K562 (cell line): ENCODE results near the gene UTP25. TPM values are rescaled to one million over a fixed set of nuclear protein-coding genes. Genes with fewer than 3 reads are reported as not detected.
A peak's percentile ranks its signal among the peaks of the same experiment; 100 is the strongest.

Experiments
- BMI1 ChIP-seq: fragments of 150-350 bp; IDR thresholded peaks from 2 replicates; pipeline ENCODE4 v1.6.1; 2014; ENCODE audit warnings: low read length
- DPF2 ChIP-seq: fragments of 450-650 bp; IDR thresholded peaks from 2 replicates; pipeline ENCODE4 v1.6.1; 2016
- ELF1 ChIP-seq: fragments of 200-800 bp; sonication (Bioruptor generic); IDR thresholded peaks from 2 replicates; pipeline ENCODE4 v1.6.1; 2016; ENCODE audit warnings: missing genetic modification characterization, missing compliant biosample characterization
- ETV5 ChIP-seq: sonication (generic); formaldehyde crosslinking; IDR thresholded peaks from 2 replicates; pipeline ENCODE4 v1.4.0; 2020; ENCODE audit warnings: low read depth, mild to moderate bottlenecking, missing genetic modification reagents
- FOSL1 ChIP-seq: fragments of 200-800 bp; sonication (Bioruptor generic); conservative IDR thresholded peaks from 2 replicates; pipeline ENCODE4 v1.6.1; 2016; ENCODE audit warnings: missing genetic modification characterization, missing compliant biosample characterization
- GTF2F1 ChIP-seq: IDR thresholded peaks from 2 replicates; pipeline ENCODE4 v1.6.1; 2011; ENCODE audit warnings: low read depth, low read length, improper control_type of control experiment
- HEY1 ChIP-seq: fragments of 250-450 bp; sonication (Bioruptor Pico); IDR thresholded peaks from 2 replicates; pipeline ENCODE4 v1.5.0; 2020; ENCODE audit warnings: mild to moderate bottlenecking, moderate library complexity, borderline replicate concordance
- HNRNPUL1 ChIP-seq: fragments of 200-400 bp; formaldehyde crosslinking; IDR thresholded peaks from 2 replicates; pipeline ENCODE4 v1.6.1; 2017; ENCODE audit warnings: low read length
- POLR2B ChIP-seq: fragments of 450-650 bp; IDR thresholded peaks from 2 replicates; pipeline ENCODE4 v1.6.1; 2018; ENCODE audit warnings: low read depth; ENCODE audit not compliant: partially characterized antibody
- PTRF ChIP-seq: fragments of 450-650 bp; IDR thresholded peaks from 2 replicates; pipeline ENCODE4 v1.6.1; 2016; ENCODE audit warnings: mild to moderate bottlenecking, missing genetic modification characterization, missing compliant biosample characterization
- SIN3B ChIP-seq: fragments of 450-650 bp; IDR thresholded peaks from 2 replicates; pipeline ENCODE4 v1.6.1; 2017; ENCODE audit warnings: low read depth, mild to moderate bottlenecking, moderate library complexity
- ZNF143 ChIP-seq: sonication (generic); formaldehyde crosslinking; IDR thresholded peaks from 2 replicates; pipeline ENCODE4 v1.9.0; 2022; ENCODE audit warnings: mild to moderate bottlenecking, missing genetic modification reagents
- ZNF175 ChIP-seq: fragments of 200-800 bp; sonication (Bioruptor generic); IDR thresholded peaks from 2 replicates; pipeline ENCODE4 v1.6.1; 2016; ENCODE audit warnings: low read depth, mild to moderate bottlenecking, missing genetic modification characterization, missing compliant biosample characterization
- ZNF766 ChIP-seq: fragments of 200-800 bp; sonication (Bioruptor generic); conservative IDR thresholded peaks from 2 replicates; pipeline ENCODE4 v1.6.1; 2016; ENCODE audit warnings: missing genetic modification characterization, missing compliant biosample characterization
- polyA plus RNA-seq, 8 experiments: library from polyadenylated mRNA; depleted of rRNA in 4 of 8; stranded (reverse) in 5 of 8; unstranded in 3 of 8; fragments of >200 nt; fragmentation: Nextera tagmentation in 2 of 8; fragmentation: Illumina TruSeq in 1 of 8; extraction: Ambion mirVana in 2 of 8; extraction: Trizol in 1 of 8; gene quantifications; 2 replicates each; pipeline versions ENCODE4 v1.2.1 to v1.2.3, GENCODE V29; 2011 to 2014; ENCODE audit warnings: inconsistent platforms in 1 of 8, missing spikeins in 1 of 8
- total RNA-seq, 7 experiments: library from RNA; depleted of rRNA in 6 of 7; stranded (reverse); fragments of >200 nt in 6 of 7; fragmentation: Illumina TruSeq in 2 of 7; extraction: Trizol in 2 of 7; gene quantifications; 2 replicates each; pipeline versions ENCODE4 v1.2.1 to v1.2.3, GENCODE V29; 2011 to 2021; ENCODE audit warnings: low replicate concordance in 1 of 7
- TF ChIP-seq, protein P1 (sequence below), 2 experiments: fragments of 250-450 bp in 1 of 2; fragments of 450-650 bp in 1 of 2; sonication (Bioruptor Pico) in 1 of 2; IDR thresholded peaks; 2 replicates each; pipeline versions ENCODE4 v1.6.1 to v1.8.0; 2016 to 2021; ENCODE audit warnings: mild to moderate bottlenecking in 2 of 2, moderate library complexity in 2 of 2, missing compliant biosample characterization in 1 of 2, missing genetic modification characterization in 1 of 2
- TF ChIP-seq, protein P2 (sequence below): fragments of 150-350 bp; IDR thresholded peaks from 2 replicates; pipeline ENCODE4 v1.6.1; 2014; ENCODE audit warnings: low read depth, mild to moderate bottlenecking, low read length, borderline replicate concordance
- TF ChIP-seq, protein P3 (sequence below): fragments of 250-450 bp; sonication (Bioruptor Pico); IDR thresholded peaks from 2 replicates; pipeline ENCODE4 v1.4.0; 2020; ENCODE audit warnings: mild to moderate bottlenecking, moderate library complexity, borderline replicate concordance
- TF ChIP-seq, protein P4 (sequence below): fragments of 450-650 bp; IDR thresholded peaks from 2 replicates; pipeline ENCODE4 v1.6.1; 2014; ENCODE audit warnings: low read depth, mild to moderate bottlenecking, moderate library complexity, borderline replicate concordance

The UTP25 gene
- total and polyA plus RNA-seq, 9 of the 15 experiments (the other 6 are each of a cell fraction or from before 2014, with no cell fraction given) = 5.7 to 17.6 (median 12.0) TPM

DNA sequence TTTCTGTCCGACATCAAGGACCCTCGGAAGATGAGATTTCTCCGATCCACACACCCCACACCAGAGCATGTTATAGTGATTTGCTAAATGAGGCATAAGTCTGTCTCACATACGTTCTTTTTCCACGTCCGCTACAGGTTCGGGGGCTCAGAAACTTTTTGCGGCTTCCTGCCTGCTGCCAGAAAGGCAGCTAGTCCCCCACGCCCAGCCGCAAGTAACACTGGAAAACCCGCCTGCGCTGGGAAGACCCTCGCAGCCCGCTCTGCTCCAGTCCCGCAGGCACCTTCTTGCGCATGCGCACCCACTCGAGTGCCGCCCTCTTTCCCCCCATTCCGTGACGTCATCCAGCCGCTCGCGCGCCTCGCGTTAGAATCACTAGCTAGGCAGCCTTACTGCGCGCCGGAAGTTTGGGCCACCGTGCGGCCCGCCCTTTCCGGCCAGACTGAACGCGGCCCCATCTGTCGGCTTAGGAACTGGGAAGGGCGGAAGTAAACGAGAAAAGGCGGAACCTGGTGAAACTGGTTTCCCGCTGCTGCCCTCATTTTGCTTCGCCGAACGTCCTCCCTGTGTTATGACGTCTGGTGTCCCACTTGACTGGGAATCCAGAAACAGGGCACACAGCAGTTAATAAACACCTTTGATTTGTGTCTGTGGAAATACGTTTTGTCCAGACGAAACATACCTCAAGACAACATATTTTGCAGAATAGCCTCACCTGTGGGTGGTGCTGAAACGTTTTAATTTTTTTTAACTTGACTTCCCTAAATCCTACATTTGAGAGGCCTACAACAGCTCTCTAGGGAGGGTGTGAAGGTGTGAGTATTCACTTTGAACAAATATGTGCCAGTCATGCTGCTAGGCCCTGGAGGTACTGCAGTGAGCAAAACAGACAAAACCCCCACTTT, 43.3 kb upstream of the UTP25 start, which contains the start of gene C1orf74 (continued):
- TF ChIP-seq, protein P1, sequence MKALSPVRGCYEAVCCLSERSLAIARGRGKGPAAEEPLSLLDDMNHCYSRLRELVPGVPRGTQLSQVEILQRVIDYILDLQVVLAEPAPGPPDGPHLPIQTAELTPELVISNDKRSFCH (CRISPR knock-in tag; IDR thresholded peaks at IDR 0.05) = no peak
- TF ChIP-seq, protein P1 (tag; IDR thresholded peaks at IDR 0.05) = peak; percentile 92
- peak; percentile 93 for TF ChIP-seq ZNF766
- TF ChIP-seq, protein P2, sequence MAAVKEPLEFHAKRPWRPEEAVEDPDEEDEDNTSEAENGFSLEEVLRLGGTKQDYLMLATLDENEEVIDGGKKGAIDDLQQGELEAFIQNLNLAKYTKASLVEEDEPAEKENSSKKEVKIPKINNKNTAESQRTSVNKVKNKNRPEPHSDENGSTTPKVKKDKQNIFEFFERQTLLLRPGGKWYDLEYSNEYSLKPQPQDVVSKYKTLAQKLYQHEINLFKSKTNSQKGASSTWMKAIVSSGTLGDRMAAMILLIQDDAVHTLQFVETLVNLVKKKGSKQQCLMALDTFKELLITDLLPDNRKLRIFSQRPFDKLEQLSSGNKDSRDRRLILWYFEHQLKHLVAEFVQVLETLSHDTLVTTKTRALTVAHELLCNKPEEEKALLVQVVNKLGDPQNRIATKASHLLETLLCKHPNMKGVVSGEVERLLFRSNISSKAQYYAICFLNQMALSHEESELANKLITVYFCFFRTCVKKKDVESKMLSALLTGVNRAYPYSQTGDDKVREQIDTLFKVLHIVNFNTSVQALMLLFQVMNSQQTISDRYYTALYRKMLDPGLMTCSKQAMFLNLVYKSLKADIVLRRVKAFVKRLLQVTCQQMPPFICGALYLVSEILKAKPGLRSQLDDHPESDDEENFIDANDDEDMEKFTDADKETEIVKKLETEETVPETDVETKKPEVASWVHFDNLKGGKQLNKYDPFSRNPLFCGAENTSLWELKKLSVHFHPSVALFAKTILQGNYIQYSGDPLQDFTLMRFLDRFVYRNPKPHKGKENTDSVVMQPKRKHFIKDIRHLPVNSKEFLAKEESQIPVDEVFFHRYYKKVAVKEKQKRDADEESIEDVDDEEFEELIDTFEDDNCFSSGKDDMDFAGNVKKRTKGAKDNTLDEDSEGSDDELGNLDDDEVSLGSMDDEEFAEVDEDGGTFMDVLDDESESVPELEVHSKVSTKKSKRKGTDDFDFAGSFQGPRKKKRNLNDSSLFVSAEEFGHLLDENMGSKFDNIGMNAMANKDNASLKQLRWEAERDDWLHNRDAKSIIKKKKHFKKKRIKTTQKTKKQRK = no peak
- peak; percentile 43; the same call in 1 of the 2 replicates for TF ChIP-seq PTRF (tag)
- TF ChIP-seq ZNF175 = no peak; the same call in 1 of the 2 replicates
- TF ChIP-seq FOSL1 (tag) = peak; percentile 71
- TF ChIP-seq ELF1 = peak; percentile 96
- no peak for TF ChIP-seq BMI1
- TF ChIP-seq DPF2 = peak; percentile 42
- peak; percentile 93; the same call in 1 of the 2 replicates for TF ChIP-seq ETV5 (CRISPR knock-in tag)
- TF ChIP-seq, protein P3, sequence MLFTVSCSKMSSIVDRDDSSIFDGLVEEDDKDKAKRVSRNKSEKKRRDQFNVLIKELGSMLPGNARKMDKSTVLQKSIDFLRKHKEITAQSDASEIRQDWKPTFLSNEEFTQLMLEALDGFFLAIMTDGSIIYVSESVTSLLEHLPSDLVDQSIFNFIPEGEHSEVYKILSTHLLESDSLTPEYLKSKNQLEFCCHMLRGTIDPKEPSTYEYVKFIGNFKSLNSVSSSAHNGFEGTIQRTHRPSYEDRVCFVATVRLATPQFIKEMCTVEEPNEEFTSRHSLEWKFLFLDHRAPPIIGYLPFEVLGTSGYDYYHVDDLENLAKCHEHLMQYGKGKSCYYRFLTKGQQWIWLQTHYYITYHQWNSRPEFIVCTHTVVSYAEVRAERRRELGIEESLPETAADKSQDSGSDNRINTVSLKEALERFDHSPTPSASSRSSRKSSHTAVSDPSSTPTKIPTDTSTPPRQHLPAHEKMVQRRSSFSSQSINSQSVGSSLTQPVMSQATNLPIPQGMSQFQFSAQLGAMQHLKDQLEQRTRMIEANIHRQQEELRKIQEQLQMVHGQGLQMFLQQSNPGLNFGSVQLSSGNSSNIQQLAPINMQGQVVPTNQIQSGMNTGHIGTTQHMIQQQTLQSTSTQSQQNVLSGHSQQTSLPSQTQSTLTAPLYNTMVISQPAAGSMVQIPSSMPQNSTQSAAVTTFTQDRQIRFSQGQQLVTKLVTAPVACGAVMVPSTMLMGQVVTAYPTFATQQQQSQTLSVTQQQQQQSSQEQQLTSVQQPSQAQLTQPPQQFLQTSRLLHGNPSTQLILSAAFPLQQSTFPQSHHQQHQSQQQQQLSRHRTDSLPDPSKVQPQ (CRISPR knock-in tag) = no peak
- peak; percentile 78; the same call in 1 of the 2 replicates for TF ChIP-seq HEY1
- TF ChIP-seq POLR2B = peak; percentile 96
- no peak for TF ChIP-seq HNRNPUL1
- TF ChIP-seq SIN3B = peak; percentile 67; the same call in 1 of the 2 replicates
- no peak for TF ChIP-seq ZNF143 (CRISPR knock-in tag)
- 0 out of 2 replicates have a peak, but pooled peaks have one; percentile 49 for TF ChIP-seq GTF2F1
- TF ChIP-seq, protein P4, sequence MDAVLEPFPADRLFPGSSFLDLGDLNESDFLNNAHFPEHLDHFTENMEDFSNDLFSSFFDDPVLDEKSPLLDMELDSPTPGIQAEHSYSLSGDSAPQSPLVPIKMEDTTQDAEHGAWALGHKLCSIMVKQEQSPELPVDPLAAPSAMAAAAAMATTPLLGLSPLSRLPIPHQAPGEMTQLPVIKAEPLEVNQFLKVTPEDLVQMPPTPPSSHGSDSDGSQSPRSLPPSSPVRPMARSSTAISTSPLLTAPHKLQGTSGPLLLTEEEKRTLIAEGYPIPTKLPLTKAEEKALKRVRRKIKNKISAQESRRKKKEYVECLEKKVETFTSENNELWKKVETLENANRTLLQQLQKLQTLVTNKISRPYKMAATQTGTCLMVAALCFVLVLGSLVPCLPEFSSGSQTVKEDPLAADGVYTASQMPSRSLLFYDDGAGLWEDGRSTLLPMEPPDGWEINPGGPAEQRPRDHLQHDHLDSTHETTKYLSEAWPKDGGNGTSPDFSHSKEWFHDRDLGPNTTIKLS = peak; percentile 90
